SU-DHL-6 (cell line): ENCODE measurements around the gene TAS1R2.

Experiments
- CTCF ChIP-seq: fragments of 200-600 bp; sonication (generic); IDR thresholded peaks from one replicate; pipeline ENCODE4 v1.5.1; 2017; ENCODE audit warnings: antibody characterized with exemption, mild to moderate bottlenecking, low read length, moderate library complexity; ENCODE audit not compliant: insufficient read depth, poor library complexity, severe bottlenecking
- EZH2phosphoT487 ChIP-seq: fragments of 200-600 bp; sonication (generic), shearing (Covaris generic); conservative IDR thresholded peaks from 2 replicates; pipeline ENCODE4 v1.6.1; 2018; ENCODE audit warnings: mild to moderate bottlenecking, antibody characterized with exemption, low read length, moderate library complexity, mixed read lengths

GRCh38 chr1:18796950-18797349 lies 62.5 kb downstream of the TAS1R2 start:
- no peak for TF ChIP-seq CTCF
- no peak for TF ChIP-seq EZH2phosphoT487
